Measurements from ENCODE around the gene LRAT. TPM values are rescaled to one million over a fixed set of nuclear protein-coding genes. Genes with fewer than 3 reads are reported as not detected.

Gene LRAT
- total RNA-seq, 1 experiment from 2014 or later = 0.68 TPM

DNA sequence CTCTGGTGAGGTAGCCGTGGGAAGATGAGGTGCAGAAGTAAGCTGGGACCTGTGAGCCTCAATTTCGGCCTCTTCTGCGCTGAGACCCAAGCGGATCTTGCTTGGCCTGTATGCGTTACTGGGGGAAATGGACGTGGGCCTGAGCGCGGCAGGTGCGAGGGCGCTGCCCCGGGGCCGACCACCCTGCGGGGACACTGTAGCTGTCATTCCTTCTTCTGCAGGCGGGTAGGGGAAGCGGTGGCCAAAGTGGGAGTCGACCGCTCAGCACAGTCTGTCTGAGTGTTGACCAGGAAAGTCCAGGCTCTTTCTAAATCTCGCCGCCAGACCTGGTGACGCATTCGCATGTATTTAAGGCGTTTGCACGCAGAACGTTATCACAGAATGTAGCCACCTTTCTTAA, 3.3 kb upstream of the LRAT start:
- H3K4me2 ChIP-seq = no peak overlapping the region
- DNase-seq = no peak
- no peaks in the 10 kb centered on the region for H3K36me3 ChIP-seq (ENCODE audit: low read depth)
- H4K20me1 ChIP-seq (ENCODE audit: insufficient read depth) = no peaks in the 10 kb centered on the region
- no peak overlapping the region for H3K4me3 ChIP-seq
- TF ChIP-seq EZH2 (IDR thresholded peaks at IDR 0.05; ENCODE audit: low read depth) = no peak
- CTCF ChIA-PET = no interaction called here
- intact Hi-C loops (cut with micrococcal nuclease; ENCODE audit: unreplicated experiment) = no loop called here
- no peak overlapping the region for H2AFZ ChIP-seq
- H3K79me2 ChIP-seq (ENCODE audit: low read depth) = no peaks in the 10 kb centered on the region
- POLR2A ChIA-PET (ENCODE audit: unreplicated experiment) = no interaction called here
- no peaks in the 10 kb centered on the region for H3K9me2 ChIP-seq (ENCODE audit: insufficient read depth)
- peaks cover 12% of the 10 kb centered on the region; the same call in 1 of the 2 replicates for H3K4me1 ChIP-seq (replicated peaks; ENCODE audit: insufficient read depth)
- H3K9me3 ChIP-seq (ENCODE audit: insufficient read depth, low read depth) = no peaks in the 10 kb centered on the region
- no peaks in the 10 kb centered on the region for H3F3A ChIP-seq (ENCODE audit: insufficient read depth, low read depth)
- no TSS peak for BruUV-seq (replicated peaks)
- no peak overlapping the region for H3K27ac ChIP-seq
- no peaks in the 10 kb centered on the region for H3K27me3 ChIP-seq (ENCODE audit: insufficient read depth, low read depth)

DNA sequence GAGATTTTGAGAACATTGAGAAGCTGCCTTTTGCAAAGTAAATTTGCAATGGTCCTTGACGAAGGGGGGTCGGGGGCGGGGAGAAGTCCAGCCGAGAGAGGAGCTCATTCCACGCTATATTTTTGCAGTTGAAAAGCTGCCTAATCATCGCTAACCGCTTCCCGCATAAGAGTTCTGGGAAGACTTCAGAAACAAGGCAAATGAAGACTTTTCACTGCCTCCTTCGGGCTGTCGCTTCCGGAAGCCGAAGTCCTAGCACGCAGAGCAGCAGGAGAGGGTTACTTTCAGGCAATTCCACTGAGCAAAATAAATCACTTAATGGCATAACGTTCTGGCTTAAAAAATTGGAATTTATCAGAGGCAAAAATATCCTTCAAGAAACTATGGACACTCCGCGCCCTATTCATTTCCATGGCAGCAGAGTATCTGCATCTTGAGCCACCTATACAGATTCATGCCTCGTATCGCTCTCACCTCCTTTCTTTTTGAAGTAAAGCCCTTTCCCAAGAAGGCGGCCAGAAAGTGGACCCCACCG, 2.6 kb upstream of the LRAT start:
- H3K4me3 ChIP-seq = no peak overlapping the region
- no peaks in the 10 kb centered on the region for H3K79me2 ChIP-seq (ENCODE audit: low read depth)
- H3K4me1 ChIP-seq (replicated peaks; ENCODE audit: insufficient read depth) = peaks cover 12% of the 10 kb centered on the region; the same call in 1 of the 2 replicates
- ChIA-PET POLR2A (ENCODE audit: unreplicated experiment) (no interaction called here), CTCF (no interaction called here)
- H4K20me1 ChIP-seq (ENCODE audit: insufficient read depth) = no peaks in the 10 kb centered on the region
- no peaks in the 10 kb centered on the region for H3F3A ChIP-seq (ENCODE audit: insufficient read depth, low read depth)
- H3K36me3 ChIP-seq (ENCODE audit: low read depth) = no peaks in the 10 kb centered on the region
- no peak overlapping the region for H2AFZ ChIP-seq
- H3K9me3 ChIP-seq (ENCODE audit: insufficient read depth, low read depth) = no peaks in the 10 kb centered on the region
- no peaks in the 10 kb centered on the region for H3K9me2 ChIP-seq (ENCODE audit: insufficient read depth)
- BruUV-seq (replicated peaks) = no TSS peak
- TF ChIP-seq, protein P1, sequence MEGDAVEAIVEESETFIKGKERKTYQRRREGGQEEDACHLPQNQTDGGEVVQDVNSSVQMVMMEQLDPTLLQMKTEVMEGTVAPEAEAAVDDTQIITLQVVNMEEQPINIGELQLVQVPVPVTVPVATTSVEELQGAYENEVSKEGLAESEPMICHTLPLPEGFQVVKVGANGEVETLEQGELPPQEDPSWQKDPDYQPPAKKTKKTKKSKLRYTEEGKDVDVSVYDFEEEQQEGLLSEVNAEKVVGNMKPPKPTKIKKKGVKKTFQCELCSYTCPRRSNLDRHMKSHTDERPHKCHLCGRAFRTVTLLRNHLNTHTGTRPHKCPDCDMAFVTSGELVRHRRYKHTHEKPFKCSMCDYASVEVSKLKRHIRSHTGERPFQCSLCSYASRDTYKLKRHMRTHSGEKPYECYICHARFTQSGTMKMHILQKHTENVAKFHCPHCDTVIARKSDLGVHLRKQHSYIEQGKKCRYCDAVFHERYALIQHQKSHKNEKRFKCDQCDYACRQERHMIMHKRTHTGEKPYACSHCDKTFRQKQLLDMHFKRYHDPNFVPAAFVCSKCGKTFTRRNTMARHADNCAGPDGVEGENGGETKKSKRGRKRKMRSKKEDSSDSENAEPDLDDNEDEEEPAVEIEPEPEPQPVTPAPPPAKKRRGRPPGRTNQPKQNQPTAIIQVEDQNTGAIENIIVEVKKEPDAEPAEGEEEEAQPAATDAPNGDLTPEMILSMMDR (conservative IDR thresholded peaks at IDR 0.05) = no peak
- no peak for TF ChIP-seq EZH2 (IDR thresholded peaks at IDR 0.05; ENCODE audit: low read depth)
- H3K4me2 ChIP-seq = no peak overlapping the region
- no peak for DNase-seq
- intact Hi-C loops (cut with micrococcal nuclease; ENCODE audit: unreplicated experiment) = no loop called here
- H3K27me3 ChIP-seq (ENCODE audit: insufficient read depth, low read depth) = no peaks in the 10 kb centered on the region
- H3K27ac ChIP-seq = no peak overlapping the region

GRCh38 chr4:154741922-154742850, 1.6 kb upstream of the LRAT start:
- H3K27ac ChIP-seq = no peak overlapping the region
- H2AFZ ChIP-seq = no peak overlapping the region
- no peak overlapping the region for H3K4me3 ChIP-seq
- no TSS peak for BruUV-seq (replicated peaks)
- H4K20me1 ChIP-seq (ENCODE audit: insufficient read depth) = no peaks in the 10 kb centered on the region
- ChIA-PET POLR2A (ENCODE audit: unreplicated experiment) (no interaction called here), CTCF (no interaction called here)
- H3K4me1 ChIP-seq (replicated peaks; ENCODE audit: insufficient read depth) = peaks cover 12% of the 10 kb centered on the region; the same call in 1 of the 2 replicates
- no peak for DNase-seq
- H3K9me3 ChIP-seq (ENCODE audit: insufficient read depth, low read depth) = no peaks in the 10 kb centered on the region
- H3K36me3 ChIP-seq (ENCODE audit: low read depth) = no peaks in the 10 kb centered on the region
- H3K79me2 ChIP-seq (ENCODE audit: low read depth) = no peaks in the 10 kb centered on the region
- TF ChIP-seq, protein P1 (conservative IDR thresholded peaks at IDR 0.05) = no peak
- no peak for TF ChIP-seq EZH2 (IDR thresholded peaks at IDR 0.05; ENCODE audit: low read depth)
- no peaks in the 10 kb centered on the region for H3F3A ChIP-seq (ENCODE audit: insufficient read depth, low read depth)
- H3K4me2 ChIP-seq = no peak overlapping the region
- H3K27me3 ChIP-seq (ENCODE audit: insufficient read depth, low read depth) = no peaks in the 10 kb centered on the region
- intact Hi-C loops (cut with micrococcal nuclease; ENCODE audit: unreplicated experiment) = no loop called here
- no peaks in the 10 kb centered on the region for H3K9me2 ChIP-seq (ENCODE audit: insufficient read depth)
